MM.1S (cell line): ENCODE measurements around the gene MRPL53.
A peak's percentile ranks its signal among the peaks of the same experiment; 100 is the strongest.

Experiments
- DNase-seq: peaks from one replicate; pipeline ENCODE4 v3.0.0-alpha.2; 2015
- H2AFZ ChIP-seq: fragments of 300-600 bp; sonication (generic); 2 replicates; pipeline ENCODE4 v1.6.0; 2016; ENCODE audit warnings: antibody characterized with exemption, low read length
- H3F3A ChIP-seq: fragments of 300-600 bp; sonication (generic); 2 replicates; pipeline ENCODE4 v1.6.1; 2016; ENCODE audit warnings: mild to moderate bottlenecking, antibody characterized with exemption, low read length, moderate library complexity, mixed read lengths; ENCODE audit not compliant: insufficient read depth
- H3K27ac ChIP-seq: fragments of 300-600 bp; sonication (generic); 2 replicates; pipeline ENCODE4 v1.5.1; 2016; ENCODE audit warnings: mild to moderate bottlenecking, low read length
- H3K27me3 ChIP-seq: fragments of 300-600 bp; sonication (generic); replicated peaks from 2 replicates; pipeline ENCODE4 v1.6.0; 2016; ENCODE audit warnings: low read length; ENCODE audit not compliant: insufficient read depth
- H3K36me3 ChIP-seq: fragments of 300-600 bp; sonication (generic); replicated peaks from 2 replicates; pipeline ENCODE4 v1.6.1; 2016; ENCODE audit warnings: mild to moderate bottlenecking, low read length, mixed read lengths; ENCODE audit not compliant: insufficient read depth
- H3K4me1 ChIP-seq: fragments of 300-600 bp; sonication (generic); 2 replicates; pipeline ENCODE4 v1.6.1; 2016; ENCODE audit warnings: low read length, mixed read lengths
- H3K4me2 ChIP-seq: fragments of 300-600 bp; sonication (generic); 2 replicates; pipeline ENCODE4 v1.6.0; 2016; ENCODE audit warnings: low read depth, low read length
- H3K4me3 ChIP-seq: fragments of 300-600 bp; sonication (generic); 2 replicates; pipeline ENCODE4 v1.5.1; 2016; ENCODE audit warnings: low read length, mixed read lengths
- H3K79me2 ChIP-seq: fragments of 300-600 bp; sonication (generic); 2 replicates; pipeline ENCODE4 v1.6.1; 2016; ENCODE audit warnings: mixed run types, low read length, mixed read lengths
- H3K9ac ChIP-seq: fragments of 300-600 bp; sonication (generic); 2 replicates; pipeline ENCODE4 v1.6.1; 2016; ENCODE audit warnings: low read length, mixed read lengths
- H3K9me2 ChIP-seq: fragments of 300-600 bp; sonication (generic); replicated peaks from 2 replicates; pipeline ENCODE4 v1.6.1; 2016; ENCODE audit warnings: mild to moderate bottlenecking, low read length, mixed read lengths; ENCODE audit not compliant: insufficient read depth
- H3K9me3 ChIP-seq: fragments of 300-600 bp; sonication (generic); replicated peaks from 2 replicates; pipeline ENCODE4 v1.6.1; 2016; ENCODE audit warnings: mild to moderate bottlenecking, low read length, mixed read lengths; ENCODE audit not compliant: insufficient read depth
- H4K20me1 ChIP-seq: fragments of 300-600 bp; sonication (generic); 2 replicates; pipeline ENCODE4 v1.6.1; 2016; ENCODE audit warnings: mild to moderate bottlenecking, low read length, moderate library complexity, mixed read lengths; ENCODE audit not compliant: insufficient read depth
- EZH2 ChIP-seq: fragments of 300-600 bp; sonication (generic); optimal IDR thresholded peaks from 2 replicates; pipeline ENCODE3; 2017; ENCODE audit warnings: low read depth, mild to moderate bottlenecking, antibody characterized with exemption, low read length, mixed read lengths
- EZH2phosphoT487 ChIP-seq: fragments of 300-600 bp; sonication (generic); IDR thresholded peaks from 2 replicates; pipeline ENCODE4 v1.6.1; 2018; ENCODE audit warnings: antibody characterized with exemption, low read length
- TF ChIP-seq, protein P1 (sequence below): fragments of 300-600 bp; sonication (generic); IDR thresholded peaks from 2 replicates; pipeline ENCODE4 v1.5.1; 2016; ENCODE audit warnings: antibody characterized with exemption, low read length, mixed read lengths

Gene MRPL53

GRCh38 chr2:74515271-74515980, 42.9 kb upstream of the MRPL53 start:
- Histone ChIP-seq H3K27me3 (peaks cover 89% of the 10 kb centered on the region), H3K36me3 (no peaks in the 10 kb centered on the region), H4K20me1 (no peaks in the 10 kb centered on the region), H3K79me2 (no peaks in the 10 kb centered on the region), H3K4me3 (no peak overlapping the region), H3K27ac (no peak overlapping the region), H3K9me3 (no peaks in the 10 kb centered on the region), H3K4me1 (peaks cover 4% of the 10 kb centered on the region; the same call in 1 of the 2 replicates), H2AFZ (no peak overlapping the region), H3K4me2 (no peak overlapping the region), H3F3A (no peaks in the 10 kb centered on the region), H3K9ac (no peak overlapping the region), H3K9me2 (no peaks in the 10 kb centered on the region)
- DNase-seq = no peak
- TF ChIP-seq EZH2phosphoT487 = no peak
- TF ChIP-seq EZH2 = no peak

DNA sequence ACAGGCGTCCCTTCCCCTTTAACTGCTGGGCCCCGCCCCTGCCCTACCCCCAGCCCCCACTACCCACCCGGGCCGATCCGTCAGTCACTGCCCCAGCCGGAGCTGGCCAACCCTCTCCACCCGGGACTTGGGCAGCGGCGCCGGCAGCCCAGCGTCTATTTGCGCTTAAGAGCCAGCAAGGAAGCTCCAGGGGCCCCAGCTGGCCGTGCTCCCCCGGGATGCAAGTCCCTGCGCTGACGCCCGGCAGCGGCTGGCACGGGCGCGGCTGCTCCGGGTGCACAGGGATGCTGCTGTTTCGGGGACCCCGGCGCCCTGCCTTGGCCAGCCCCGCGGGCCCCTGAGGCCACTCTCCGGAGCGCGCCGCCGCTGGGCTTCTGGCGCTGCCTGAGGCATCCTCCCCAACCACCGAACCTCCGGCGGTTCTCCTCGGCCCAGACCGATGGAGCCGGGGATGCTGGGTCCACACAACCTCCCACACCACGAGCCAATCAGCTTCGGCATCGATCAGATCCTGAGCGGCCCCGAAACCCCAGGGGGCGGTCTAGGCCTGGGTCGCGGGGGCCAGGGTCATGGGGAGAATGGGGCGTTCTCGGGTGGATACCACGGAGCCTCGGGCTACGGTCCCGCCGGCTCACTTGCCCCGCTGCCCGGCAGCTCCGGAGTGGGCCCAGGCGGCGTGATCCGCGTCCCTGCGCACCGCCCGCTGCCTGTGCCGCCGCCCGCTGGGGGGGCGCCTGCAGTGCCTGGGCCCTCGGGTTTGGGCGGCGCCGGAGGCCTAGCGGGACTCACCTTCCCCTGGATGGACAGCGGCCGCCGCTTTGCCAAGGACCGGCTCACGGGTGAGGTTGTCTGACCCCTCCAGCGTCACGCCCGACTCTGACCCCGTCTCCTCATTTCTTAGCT, 42.1 kb upstream of the MRPL53 start, which contains the start of gene TLX2:
Gene TLX2 (plus strand): TSS at position 83 of the 903 bp plus-strand sequence. CDS start 357 bp downstream, at position 440.
- Histone ChIP-seq H4K20me1 (no peaks in the 10 kb centered on the region), H3K4me2 (peak within 1 kb of the TSS; percentile 39), H3K27me3 (peaks cover 83% of the 10 kb centered on the region), H3K9me3 (no peaks in the 10 kb centered on the region), H3K9ac (no peak within 1 kb of the TSS), H3K79me2 (no peaks in the 10 kb centered on the region), H3F3A (no peaks in the 10 kb centered on the region), H3K4me1 (peaks cover 4% of the 10 kb centered on the region; the same call in 1 of the 2 replicates), H2AFZ (0 out of 2 replicates have a peak within 1 kb of the TSS, but pooled peaks have one; percentile 31), H3K9me2 (no peaks in the 10 kb centered on the region), H3K36me3 (no peaks in the 10 kb centered on the region), H3K27ac (no peak within 1 kb of the TSS), H3K4me3 (peak within 1 kb of the TSS; percentile 10; the same call in 1 of the 2 replicates)
- no peak for DNase-seq
- TF ChIP-seq EZH2phosphoT487 (no peak), EZH2 (no peak)
- TF ChIP-seq, protein P1, sequence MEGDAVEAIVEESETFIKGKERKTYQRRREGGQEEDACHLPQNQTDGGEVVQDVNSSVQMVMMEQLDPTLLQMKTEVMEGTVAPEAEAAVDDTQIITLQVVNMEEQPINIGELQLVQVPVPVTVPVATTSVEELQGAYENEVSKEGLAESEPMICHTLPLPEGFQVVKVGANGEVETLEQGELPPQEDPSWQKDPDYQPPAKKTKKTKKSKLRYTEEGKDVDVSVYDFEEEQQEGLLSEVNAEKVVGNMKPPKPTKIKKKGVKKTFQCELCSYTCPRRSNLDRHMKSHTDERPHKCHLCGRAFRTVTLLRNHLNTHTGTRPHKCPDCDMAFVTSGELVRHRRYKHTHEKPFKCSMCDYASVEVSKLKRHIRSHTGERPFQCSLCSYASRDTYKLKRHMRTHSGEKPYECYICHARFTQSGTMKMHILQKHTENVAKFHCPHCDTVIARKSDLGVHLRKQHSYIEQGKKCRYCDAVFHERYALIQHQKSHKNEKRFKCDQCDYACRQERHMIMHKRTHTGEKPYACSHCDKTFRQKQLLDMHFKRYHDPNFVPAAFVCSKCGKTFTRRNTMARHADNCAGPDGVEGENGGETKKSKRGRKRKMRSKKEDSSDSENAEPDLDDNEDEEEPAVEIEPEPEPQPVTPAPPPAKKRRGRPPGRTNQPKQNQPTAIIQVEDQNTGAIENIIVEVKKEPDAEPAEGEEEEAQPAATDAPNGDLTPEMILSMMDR = no peak

GRCh38 chr2:74513605-74514367, 41.3 kb upstream of the MRPL53 start:
- H3K36me3 ChIP-seq = no peaks in the 10 kb centered on the region
- no peak for DNase-seq
- no peaks in the 10 kb centered on the region for H3K9me2 ChIP-seq
- H3K9me3 ChIP-seq = no peaks in the 10 kb centered on the region
- 0 out of 2 replicates have a peak overlapping the region, but pooled peaks have one; percentile 10 for H3K4me3 ChIP-seq
- TF ChIP-seq EZH2phosphoT487 (0 out of 2 replicates have a peak, but pooled peaks have one; percentile 30), EZH2 (peak; percentile 25)
- TF ChIP-seq, protein P1 = no peak
- H4K20me1 ChIP-seq = no peaks in the 10 kb centered on the region
- no peak overlapping the region for H3K27ac ChIP-seq
- H2AFZ ChIP-seq = 0 out of 2 replicates have a peak overlapping the region, but pooled peaks have one; percentile 31
- no peaks in the 10 kb centered on the region for H3K79me2 ChIP-seq
- peaks cover 74% of the 10 kb centered on the region for H3K27me3 ChIP-seq
- no peak overlapping the region for H3K9ac ChIP-seq
- H3K4me2 ChIP-seq = peak overlapping the region; percentile 39
- H3F3A ChIP-seq = no peaks in the 10 kb centered on the region
- H3K4me1 ChIP-seq = peaks cover 4% of the 10 kb centered on the region; the same call in 1 of the 2 replicates
